ENCODE results near the gene CTH.
"Not testable (repeated sequence)": the region's sequence is repeated elsewhere in the genome, so short reads cannot be mapped to it uniquely, and the experiment has no call there.

The CTH gene

GRCh38 chr1:70409136-70409535, 1.9 kb upstream of the CTH start:
- no peak for DNase-seq (ENCODE audit: low read depth)

DNA sequence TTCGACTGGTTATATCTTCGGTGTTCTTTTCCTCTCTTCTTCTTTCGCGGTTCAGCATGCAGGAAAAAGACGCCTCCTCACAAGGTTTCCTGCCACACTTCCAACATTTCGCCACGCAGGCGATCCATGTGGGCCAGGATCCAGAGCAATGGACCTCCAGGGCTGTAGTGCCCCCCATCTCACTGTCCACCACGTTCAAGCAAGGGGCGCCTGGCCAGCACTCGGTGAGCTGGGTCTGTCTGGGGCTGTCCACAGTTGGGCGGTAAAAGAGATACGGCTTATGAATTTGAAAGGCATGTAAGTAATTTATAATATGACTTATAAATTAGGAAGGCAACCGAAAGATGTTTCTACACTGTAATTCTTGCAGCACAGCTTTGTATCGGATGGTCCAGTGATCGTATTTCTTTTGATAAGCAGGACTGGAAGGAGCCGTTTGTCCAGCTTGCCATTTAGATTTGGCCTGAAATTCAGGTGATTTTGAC, 334 bp downstream of the CTH start:
- no peak for DNase-seq (ENCODE audit: low read depth)

DNA sequence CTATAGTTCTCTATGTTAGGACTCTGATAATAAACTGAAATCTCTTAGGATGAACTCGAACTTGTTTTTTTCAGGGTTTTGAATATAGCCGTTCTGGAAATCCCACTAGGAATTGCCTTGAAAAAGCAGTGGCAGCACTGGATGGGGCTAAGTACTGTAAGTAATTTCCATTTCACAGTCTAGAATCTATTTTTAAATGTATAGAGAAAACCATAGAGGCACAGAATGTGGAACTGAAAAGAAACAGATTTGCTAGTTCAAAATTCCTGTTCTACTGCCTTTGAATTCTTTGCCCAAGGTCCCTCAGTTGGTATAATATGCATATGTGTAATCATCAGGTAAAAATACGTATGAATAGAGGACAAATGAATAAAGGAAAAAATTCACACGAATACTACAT, 4.8 kb downstream of the CTH start:
- no peak for DNase-seq (ENCODE audit: low read depth)

- not testable (repeated sequence) for DNase-seq (ENCODE audit: low read depth)
Observed at GRCh38 chr1:70418973-70419734, 8.1 kb downstream of the CTH start.

GRCh38 chr1:70420320-70420719, 9.3 kb downstream of the CTH start:
- no peak for DNase-seq (ENCODE audit: low read depth)

- no peak for DNase-seq (ENCODE audit: low read depth)
Observed at GRCh38 chr1:70426154-70427131, 15.4 kb downstream of the CTH start.

DNA sequence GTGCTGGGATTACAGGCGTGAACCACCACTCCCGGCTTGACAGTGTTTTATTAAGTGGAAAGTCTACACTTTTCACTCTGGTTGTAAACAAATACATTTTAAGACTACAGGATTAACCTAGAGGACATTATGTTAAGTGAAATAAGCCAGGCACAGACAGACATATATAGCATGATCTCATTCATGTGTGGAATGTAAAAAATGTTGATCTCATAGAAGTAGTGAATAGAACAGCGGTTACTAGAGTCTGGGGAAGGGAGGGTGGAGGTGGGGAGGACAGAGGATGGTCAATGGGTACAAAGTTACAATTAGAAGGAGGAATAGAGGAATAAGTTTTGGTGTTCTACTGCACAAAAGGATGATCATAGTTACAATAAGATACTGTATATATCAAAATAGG, 16.9 kb downstream of the CTH start:
- DNase-seq (ENCODE audit: low read depth) = no peak

DNA sequence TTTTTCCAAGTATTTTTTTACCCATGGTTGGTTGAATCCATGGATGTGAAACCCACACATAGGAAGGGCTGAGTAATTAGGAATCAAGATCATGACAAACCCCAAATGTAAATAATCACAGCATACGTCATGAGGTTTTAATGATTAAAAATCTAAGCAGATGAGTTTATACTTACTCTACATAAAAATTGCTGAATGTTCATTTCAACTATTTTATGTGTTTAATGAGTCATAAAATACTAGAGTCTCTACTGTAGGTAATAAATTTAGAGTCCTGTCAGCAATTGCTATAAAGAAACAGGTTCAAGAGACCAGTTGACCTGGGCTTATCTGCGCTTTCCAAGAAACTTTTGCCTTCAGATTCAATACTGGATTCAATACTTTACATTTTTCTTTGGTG, 18.2 kb downstream of the CTH start:
- no peak for DNase-seq (ENCODE audit: low read depth)

DNA sequence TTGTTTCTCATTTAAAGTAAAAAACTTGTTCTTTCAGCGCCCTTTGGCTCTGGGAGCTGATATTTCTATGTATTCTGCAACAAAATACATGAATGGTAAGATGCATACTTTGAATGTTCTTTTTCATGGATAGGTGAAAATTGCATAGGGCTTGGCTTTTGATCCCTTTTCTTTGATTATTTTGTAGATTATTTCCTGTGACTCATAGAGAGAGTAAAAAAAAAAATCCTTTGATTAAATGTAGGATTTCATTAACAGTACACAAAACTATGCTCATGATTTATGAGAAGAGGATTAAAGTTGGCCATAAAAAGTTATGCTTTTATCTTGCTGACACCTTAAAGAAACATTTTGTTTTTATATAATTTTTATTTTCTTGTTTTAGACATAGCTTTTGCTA, 18.7 kb downstream of the CTH start:
- DNase-seq (ENCODE audit: low read depth) = no peak

DNA sequence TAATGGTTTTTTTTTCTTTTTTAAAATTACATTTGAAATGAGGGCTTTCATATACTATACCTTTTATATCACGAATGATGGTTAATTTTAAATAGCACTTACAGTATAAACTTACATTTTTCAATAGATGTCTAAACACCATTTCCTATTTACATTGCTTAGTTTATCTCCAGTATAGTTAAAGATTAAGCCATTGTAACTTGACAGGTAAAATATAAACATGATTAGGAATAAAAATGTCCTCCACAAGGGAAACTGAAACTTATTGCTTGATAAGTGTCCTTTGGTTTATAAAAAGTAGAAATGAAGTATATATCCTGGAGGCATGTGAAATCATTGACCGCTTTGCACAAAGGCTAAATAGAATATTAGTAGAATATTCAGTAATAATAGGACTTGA, 20.2 kb downstream of the CTH start:
- no peak for DNase-seq (ENCODE audit: low read depth)

- no peak for DNase-seq (ENCODE audit: low read depth)
Observed at GRCh38 chr1:70431874-70432273, 20.8 kb downstream of the CTH start.

DNA sequence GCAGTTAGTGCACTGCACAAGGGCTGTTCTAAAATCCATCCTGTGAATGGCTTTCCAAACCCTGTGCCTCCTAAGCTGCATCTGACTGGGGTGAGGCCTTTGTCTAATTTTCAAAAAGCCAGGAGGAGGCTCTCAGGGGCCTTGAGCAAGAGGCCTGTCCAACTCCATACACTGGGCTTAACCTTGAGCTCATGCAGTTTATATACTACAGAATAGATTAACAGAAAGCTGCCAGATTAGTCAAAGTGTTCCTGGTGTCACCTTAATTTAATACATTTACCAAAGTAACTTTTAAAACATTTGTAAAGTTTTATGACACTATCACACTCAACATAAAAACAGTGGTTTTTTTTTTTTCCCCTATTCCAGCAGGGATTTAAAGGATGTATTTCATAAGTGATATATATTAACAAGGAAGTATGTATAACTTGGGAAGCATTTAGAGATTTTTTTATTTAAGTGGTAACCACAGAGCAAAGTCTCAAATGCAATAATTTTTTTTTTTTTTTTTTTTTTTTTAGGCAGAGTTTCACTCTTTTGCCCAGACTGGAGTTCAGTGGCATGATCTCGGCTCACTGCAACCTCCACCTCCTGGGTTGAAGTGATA, 23.3 kb downstream of the CTH start:
- DNase-seq (ENCODE audit: low read depth) = no peak

- DNase-seq (ENCODE audit: low read depth) = no peak
Observed at GRCh38 chr1:70436622-70437251, 25.7 kb downstream of the CTH start.

DNA sequence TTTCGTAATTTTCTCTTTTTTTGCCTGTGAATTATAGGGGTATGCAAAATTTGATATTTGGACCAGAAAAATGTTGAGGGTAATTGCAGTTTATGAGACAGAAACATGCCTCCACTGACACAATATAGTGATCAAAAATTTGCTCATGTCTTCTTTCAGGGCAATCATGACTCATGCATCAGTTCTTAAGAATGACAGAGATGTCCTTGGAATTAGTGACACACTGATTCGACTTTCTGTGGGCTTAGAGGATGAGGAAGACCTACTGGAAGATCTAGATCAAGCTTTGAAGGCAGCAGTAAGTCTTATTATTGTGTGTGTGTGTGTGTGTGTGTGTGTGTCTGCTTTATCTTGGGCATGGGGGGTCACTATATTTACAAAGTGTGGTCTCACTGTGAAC, 27.5 kb downstream of the CTH start:
- no peak for DNase-seq (ENCODE audit: low read depth)

DNA sequence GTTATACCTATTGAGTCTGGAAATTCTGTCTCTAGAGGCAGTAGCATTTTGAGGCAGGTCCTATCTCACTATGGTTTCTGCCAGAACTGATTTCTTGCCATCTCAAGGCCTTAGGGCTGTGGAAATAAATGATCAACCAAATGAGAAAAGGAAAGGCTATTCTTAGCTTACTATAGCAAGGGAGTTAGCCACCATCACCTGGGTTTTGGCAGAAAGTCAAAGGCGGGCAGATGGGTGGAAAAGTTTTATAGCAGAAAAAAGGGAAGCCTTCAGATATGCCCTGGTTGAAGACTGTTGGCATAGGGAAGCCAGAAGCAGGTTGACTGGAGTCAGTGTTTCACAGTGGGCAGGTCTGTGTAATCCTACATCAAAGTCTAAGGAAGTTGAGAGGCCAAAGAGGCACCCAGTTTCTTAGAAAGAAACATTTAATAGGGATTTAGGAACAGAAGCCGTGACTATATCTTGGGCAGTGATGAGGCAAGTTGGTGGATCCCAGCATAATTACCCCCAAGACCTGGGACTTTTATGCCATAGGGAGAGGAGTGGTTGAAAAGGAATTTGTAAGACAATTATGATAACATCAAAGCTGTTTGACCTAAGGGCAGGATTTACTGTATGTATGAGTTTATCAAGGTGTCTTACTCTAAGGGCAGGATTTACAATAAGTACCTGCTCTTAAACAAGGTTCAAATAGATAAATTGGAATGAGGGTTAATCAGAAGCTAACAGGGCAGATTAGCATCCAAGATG, 29.7 kb downstream of the CTH start:
- no peak for DNase-seq (ENCODE audit: low read depth)

- no peak for DNase-seq (ENCODE audit: low read depth)
Observed at GRCh38 chr1:70441392-70442035, 30.4 kb downstream of the CTH start.

- no peak for DNase-seq (ENCODE audit: low read depth)
Observed at GRCh38 chr1:70442490-70442889, 31.4 kb downstream of the CTH start.

- no peak for DNase-seq (ENCODE audit: low read depth)
Observed at GRCh38 chr1:70443739-70444138, 32.7 kb downstream of the CTH start.

GRCh38 chr1:70449049-70449448, 38.0 kb downstream of the CTH start:
- no peak for DNase-seq (ENCODE audit: low read depth)

GRCh38 chr1:70452164-70452939, 41.3 kb downstream of the CTH start:
- DNase-seq (ENCODE audit: low read depth) = not testable (repeated sequence)

Measured in stimulated activated CD8-positive, alpha-beta memory T cell treated with anti-CD3 and anti-CD28 coated beads, Interleukin-4, amount 100 ng/mL, for 24 hours (primary cell).